Cerebellar nuclear complex (tissue), 1 donor: ENCODE results near the gene AP1M2.
"Not testable (repeated sequence)": the region's sequence is repeated elsewhere in the genome, so short reads cannot be mapped to it uniquely, and the experiment has no call there.

Experiments
- DNase-seq, 2 experiments: peaks; one replicate each; lab custom pipeline; 2025; lab: John Stamatoyannopoulos, UW

The AP1M2 gene

DNA sequence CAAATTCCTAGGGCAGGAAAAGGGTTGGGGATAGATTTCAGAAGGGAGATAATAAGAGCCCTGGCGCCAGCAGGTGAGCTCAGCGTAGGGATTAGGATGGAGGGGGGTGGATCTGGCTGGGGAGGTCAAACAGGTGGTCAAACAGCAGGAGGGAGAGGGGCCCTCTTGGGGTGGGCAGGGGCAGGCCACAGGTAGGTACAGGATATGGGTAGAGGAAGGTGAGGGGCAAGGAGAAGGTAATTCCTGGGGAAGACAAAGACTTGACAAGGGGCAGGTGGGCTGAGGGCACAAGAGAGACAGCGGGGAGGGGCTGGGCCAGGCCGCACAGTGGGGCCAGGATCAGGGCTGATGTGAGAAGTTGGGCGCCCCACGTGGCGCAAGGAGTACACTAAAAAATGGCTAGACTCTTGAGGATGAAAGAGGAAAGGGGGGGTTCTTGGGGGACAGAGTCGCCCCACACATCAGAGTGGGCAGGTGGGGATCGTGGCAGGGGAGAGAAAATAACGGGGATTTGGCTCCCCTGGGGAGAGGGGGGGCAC, 22.0 kb downstream of the AP1M2 start:
- DNase-seq, result no peak

DNA sequence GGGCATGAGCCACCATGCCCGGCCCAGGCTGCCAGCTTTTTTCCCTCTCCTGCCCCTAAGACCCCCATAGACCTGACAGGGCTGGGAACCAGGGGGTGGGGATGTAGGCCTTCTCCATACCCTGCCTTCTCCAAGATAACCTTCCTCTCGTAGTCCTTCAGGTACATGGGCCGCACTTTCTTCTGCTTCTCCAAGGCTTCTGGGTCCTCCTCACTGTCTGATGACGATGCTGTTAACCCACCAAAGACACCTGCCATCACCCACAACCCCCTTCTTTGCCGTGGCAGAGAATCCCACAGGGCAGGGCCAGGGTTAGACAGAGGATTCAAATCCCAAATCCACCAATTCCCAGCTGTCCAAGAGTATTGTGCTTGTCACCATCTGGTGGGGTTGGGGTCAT, 24.5 kb downstream of the AP1M2 start:
- no peak for DNase-seq

DNA sequence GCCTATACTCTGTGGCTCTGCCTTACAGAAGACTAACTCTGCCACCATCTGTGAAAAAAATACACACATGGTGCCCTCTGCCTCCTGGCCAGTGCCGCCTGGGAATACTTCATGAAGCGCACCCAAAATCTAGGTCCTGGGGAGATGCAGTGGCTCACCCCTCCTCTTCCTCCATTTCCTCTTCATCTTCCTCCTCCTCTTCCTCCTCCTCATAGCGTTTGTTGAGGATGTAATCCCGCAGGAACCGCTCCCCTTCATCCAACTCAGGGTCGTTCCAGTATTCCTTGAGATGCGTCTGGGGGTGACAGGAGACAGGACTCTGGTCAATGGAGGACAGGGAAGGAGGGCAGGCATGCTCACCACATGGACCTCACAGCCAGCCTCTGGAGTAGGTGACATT, 27.0 kb downstream of the AP1M2 start:
- no peak for DNase-seq

DNA sequence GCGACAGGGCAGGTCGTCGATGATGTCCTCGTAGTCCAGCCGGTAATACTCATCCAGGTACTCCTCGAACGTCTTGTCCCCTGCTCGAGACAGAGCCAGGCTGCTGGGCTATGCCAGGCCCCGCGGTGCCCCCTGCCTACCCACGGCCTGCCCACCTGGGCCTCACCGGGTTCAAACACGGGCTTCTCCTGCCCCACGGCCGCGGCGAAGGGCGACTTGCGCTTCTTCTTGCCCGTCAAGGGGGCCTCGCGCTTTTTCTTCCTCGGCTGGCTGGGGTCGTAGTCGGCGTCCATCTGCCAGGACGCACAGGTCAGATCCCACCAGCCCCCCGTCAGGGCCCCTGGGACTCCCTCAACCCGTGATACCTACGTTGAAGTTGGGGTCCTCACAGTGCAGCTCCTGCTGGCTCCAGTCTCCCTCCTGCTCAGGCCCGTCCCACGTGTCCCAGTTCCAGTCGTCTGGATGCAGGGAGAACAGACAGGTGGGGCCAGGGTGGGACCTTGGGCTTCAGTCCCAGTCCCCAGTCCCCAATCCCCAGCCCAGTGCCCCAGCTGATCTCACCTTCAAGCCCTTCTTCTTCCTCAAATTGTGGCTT, 29.4 kb downstream of the AP1M2 start:
- no peak for DNase-seq

DNA sequence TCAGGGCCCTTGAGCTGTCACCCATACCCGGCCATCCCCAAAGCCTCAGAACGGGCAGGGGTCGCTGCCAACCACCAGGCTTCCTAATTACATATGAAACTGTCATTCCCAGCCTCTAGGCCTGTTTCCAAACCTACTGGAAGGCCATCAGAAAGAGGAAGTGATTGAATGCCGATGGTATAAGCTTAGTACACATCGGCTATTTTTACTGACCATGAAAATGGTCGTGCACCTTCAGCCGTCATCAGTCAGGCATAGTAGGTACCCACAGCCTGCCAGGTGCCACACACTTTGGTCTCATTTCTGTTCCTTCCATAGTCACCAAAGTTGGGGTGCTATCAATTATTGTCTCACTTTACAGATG, 31.5 kb downstream of the AP1M2 start:
- DNase-seq, result no peak

DNA sequence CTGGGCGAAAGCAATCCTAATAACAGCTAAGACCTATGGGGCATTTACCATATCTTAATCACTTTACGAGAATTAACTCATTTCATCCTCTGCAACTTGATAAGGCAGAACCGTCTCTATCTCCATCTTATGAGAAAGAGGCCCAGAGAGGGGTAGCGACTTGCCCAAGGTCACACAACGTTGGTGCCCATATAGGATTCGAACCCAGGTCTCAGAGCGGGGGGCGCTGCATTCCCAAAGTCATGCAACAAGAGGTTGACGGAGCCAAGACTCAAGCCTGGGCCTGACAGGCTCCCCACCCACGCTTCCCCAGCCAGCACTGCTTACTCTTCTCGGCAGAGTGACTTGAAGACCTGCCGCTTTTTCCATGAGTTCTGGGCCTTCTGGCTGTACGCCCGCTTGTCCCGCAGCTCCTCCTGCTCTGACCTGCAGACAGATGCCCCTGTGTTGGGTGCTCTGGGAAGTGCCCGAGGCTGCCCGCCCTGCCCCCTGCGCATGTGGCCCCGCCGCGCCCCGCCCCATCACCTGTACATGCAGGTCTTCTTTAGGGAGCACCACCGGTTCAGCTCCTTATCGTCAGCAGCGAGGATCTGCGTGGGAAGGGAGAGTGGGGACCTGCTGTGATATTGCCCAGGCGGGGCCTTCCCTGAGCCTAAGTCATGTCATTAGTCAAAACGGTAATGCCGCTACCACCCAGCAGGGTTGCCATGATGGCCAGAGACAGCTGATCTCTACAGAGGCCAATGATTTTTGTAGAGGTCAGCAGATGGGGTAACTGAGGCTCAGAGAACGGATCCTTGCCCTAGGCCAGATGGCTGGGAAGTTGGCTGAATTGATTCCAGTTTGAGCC, 32.1 kb downstream of the AP1M2 start:
- DNase-seq, result no peak

DNA sequence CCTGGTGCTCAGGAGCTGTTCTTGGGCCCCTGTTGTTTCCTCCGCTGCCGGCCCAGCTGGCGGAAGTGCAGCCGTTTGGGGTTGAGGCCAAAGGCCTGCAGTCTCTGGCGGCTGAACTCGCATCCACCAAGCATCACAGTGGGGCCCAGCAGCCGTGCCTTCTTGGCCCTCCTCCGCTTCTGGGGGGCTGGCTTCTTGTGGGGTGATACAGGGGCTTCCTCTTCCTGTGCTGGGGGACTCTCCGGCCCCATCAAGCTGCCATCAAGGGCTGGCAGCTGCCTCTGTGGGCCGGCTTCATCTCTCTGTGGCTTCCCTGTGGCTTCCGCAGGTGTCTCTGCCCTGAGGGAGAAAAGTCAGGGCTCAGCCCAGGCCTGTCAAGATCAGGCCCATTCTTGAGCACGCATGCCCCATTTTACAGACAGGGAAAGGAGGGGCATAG, 33.1 kb downstream of the AP1M2 start:
- DNase-seq, result no peak

DNA sequence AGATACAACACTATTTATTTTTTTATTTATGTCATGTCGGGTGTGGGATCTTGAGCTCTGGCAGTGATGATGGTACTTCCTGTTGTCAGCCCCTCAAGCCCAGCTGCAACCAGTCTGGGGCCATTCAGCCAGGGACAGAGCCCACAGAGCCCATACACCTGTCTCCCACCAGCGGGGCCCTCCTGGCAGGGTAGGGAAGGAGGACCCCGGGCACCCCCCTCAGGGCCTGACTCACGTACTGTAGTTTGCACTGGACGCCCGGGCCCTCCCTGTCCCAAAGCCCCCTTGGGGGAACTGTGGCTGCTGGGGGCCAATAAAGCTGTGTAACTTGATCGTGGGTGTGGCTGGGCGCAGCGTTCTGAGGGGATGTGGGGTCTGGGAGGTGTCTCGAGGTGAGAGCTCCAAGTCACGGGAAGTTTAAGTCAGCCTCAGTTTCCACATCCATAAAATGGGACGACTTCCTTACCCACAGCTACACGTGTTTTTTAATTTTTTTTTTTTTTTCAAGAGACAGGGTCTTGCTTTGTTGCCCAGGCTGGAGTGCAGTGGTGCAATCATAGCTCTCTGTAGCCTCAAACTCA, 33.9 kb downstream of the AP1M2 start:
- no peak for DNase-seq

DNA sequence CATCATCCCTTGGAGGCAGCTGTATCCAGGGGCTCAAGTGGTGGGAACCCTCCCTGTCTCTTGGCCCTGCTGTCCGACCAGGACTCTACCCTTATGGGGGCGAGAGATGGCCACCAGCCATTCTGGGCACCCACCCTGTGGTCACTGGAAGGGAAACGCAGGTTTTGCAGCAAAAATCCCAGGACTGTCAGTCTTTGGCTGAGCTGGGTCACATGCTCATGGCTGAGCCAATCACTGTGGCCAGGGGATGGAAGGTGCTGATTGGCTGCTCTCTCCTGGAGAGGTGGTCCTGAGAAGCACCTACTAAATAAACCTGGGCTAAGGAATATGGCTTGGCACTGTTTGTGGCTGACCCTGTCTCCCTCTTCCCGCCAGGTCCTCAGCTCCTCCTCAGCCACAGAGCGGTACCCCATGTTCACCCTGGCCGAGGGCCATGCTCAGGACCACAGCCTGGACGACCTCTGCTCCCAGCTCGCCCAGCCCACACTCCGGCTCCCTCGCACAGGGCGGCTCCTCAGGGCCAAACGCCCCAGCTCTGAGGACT, 34.5 kb downstream of the AP1M2 start:
- no peak for DNase-seq

DNA sequence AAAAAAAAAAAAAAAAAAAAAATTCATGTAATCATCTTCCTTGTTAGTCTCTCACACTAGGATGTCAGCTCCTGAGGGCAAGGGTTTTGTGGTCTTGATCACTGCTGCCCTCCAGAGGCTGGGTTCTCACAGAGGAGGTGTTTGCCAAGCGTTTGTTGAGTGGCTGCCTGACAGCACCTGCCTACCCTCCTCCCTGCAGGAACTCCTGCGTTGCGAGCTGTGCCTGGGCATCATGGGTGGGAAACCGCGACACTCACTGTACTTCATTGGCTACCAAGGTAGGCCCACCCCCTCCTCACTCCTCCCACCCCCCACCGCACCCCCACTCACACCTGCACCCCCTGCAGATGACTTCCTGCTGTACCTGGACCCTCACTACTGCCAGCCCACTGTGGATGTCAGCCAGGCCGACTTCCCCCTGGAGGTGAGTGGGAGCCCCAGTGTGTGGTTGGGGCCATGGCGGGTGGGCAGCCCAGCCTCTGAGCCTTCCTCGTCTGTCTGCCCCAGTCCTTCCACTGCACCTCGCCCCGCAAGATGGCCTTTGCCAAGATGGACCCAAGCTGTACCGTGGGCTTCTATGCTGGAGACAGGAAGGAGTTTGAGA, 35.3 kb downstream of the AP1M2 start:
- no peak for DNase-seq

DNA sequence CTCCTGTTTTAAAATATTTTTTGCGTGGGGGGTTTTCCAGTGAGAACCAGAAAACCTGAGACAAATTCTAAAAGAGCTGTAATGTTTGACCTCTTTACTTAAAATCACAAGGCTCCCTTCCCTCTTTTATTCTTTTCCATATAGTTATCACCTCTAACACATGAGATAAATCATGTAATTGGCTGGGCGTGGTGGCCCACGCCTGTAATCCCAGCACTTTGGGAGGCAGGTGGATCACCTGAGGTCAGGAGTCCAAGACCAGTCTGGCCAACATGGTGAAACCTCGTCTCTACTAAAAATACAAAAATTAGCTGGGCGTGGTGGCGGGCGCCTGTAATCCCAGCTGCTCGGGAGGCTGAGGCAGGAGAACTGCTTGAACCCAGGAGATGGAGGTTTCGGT, 36.1 kb downstream of the AP1M2 start:
- not testable (repeated sequence) for DNase-seq

DNA sequence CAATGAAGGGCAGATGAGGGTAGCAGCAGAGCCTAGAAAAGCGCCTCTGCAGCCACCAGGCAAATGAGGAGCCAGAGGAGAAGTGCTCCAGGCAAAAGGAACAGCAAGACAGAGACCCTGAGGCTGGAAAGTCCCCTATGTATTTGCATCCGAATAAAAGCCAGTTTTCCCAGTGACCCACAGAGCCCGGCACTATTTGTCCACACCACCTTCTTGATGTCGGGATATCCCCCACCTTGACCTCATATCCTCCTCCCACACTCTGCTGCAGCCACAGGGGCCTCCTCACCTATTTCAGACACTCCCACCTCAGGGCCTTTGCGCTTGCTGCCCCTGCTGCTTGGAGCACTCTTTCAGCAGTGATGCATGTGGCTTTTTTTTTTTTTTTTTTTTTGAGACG, 36.8 kb downstream of the AP1M2 start:
- no peak for DNase-seq

DNA sequence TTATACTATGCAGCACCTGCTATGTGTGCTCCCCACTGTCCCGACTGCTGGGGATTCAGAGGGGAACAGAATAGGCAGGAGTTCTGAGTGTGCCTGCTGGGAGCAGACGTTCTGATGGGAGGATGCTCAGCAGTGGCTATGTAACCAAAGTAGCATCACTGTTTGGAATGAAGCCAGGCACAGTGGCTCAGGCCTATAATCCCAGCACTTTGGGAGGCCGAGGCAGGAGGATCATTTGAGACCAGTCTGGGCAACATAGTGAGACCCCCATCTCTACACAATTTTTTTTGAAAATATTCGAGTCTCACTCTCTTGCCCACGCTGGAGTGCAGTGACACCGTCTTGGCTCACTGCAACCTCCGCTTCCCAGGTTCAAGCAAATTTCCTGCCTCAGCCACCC, 37.4 kb downstream of the AP1M2 start:
- no peak for DNase-seq

DNA sequence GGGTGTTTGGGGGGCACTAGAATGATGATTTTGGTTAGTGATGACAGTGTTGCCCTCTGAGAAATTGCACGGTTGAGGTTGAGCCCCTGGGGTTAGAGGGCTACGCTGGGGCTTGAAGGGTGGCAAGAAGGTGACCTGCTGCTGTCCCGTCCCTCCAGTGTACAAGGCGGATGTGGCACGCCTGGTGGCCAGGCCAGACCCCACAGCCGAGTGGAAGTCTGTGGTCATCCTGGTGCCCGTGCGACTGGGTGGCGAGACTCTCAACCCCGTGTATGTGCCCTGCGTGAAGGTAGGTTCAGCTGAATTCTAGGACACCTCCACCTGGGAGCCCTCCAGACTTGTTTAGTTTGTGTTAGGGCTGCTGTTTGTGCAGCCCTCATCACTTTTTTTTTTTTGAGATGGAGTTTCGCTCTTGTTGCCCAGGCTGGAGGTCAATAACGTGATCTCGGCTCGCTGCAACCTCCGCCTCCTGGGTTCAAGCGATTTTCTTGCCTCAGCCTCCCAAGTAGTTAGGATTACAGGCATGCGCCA, 38.3 kb downstream of the AP1M2 start:
- no peak for DNase-seq

DNA sequence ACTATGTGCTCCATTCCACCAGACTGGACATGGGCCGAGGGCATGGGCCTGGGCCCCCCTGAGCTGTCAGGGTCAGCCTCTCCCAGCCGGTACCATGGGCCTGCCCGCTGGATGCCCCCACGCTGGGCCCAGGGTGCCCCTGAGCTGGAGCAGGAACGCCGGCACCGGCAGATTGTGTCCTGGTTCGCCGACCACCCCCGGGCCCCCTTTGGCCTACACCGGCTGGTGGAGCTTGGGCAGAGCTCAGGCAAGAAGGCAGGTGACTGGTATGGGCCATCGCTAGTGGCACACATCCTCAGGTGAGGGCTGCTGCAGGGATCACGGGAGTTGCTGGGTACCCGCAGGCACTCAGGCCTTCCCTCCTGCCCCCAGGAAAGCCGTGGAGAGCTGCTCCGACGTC, 40.3 kb downstream of the AP1M2 start:
- DNase-seq, result no peak

DNA sequence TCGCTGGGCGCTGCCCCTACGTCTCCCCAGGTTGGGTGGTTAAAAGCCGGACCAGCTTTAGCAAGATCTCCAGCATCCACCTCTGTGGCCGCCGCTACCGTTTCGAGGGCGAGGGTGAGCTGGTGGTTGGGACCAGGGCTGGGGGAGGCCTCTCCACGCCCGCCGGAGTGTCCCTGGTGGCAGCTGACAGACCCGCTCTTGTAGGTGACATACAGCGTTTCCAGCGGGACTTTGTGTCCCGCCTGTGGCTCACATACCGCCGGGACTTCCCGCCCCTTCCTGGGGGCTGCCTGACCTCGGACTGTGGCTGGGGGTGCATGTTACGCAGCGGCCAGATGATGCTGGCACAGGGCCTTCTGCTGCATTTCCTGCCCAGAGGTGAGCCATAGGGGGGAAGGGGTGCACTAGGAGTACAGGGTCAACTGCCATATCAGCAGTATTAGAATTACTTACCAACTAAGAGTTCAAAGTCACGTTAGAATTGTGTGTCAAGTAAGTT, 42.3 kb downstream of the AP1M2 start:
- no peak for DNase-seq

DNA sequence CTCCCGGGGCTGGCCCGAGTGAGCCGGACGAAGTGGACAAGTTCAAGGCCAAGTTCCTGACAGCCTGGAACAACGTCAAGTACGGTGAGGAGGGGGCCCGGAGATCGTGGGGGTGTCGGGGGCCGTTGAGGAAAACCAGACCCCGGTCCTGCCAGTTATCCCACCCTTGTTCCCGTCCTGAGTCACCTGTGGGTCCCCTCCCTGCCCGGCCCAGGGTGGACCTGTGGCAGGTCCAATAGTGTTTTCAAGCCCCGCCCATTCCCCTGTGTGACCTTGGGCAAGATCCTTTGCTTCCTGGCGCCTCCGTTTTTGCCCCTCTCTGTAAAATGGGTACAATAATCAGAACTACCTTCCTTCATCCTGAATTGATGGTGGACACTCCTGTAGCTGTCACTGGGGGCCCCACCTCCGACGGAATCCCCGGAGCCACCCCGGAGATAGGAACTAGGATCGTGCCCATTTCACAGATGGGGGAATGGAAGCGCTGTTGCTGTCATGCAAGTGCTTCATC, 42.8 kb downstream of the AP1M2 start:
- no peak for DNase-seq

DNA sequence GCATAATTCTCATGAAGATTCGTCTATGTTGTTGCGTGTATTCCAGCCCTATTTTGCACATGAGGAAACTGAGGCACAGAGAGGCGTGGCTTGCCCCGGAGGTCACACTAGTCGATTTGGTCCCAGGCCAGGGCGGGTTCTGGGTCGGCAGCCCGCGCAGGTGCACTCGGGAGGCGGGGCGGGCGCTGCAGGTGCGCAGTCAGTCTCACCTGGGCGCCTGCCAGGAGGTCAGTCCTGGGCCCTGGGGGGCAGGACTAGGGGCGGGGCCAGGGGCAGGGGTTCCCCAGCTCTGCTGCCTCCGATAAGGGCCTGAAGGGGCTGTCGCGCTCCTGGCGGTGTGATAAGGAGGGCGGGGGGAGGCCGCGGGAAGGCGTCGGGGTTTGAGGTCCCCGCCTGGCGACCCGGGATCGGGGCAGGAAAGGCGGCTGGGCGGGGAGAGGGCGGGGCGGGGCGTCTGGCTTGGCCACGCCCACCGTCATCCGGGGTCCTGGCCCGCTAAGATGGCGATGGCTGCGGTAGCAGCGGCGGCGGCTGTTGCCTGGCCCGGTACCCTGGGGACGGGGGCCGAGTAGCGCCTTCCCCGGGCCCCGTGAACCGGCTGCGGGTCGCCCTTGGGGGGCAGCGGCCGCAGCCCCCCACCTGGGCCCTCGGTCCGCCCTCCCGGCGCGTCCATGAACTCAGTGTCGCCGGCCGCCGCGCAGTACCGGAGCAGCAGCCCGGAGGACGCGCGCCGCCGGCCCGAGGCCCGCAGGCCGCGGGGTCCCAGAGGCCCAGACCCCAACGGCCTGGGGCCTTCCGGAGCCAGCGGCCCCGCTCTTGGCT, 43.5 kb downstream of the AP1M2 start, which contains the start of gene ATG4D:
Gene ATG4D (plus strand): TSS at position 485 of the 822 bp plus-strand sequence. CDS start 187 bp downstream, at position 672.
- DNase-seq, result peak in 1 of 2 experiments; percentile 3

DNA sequence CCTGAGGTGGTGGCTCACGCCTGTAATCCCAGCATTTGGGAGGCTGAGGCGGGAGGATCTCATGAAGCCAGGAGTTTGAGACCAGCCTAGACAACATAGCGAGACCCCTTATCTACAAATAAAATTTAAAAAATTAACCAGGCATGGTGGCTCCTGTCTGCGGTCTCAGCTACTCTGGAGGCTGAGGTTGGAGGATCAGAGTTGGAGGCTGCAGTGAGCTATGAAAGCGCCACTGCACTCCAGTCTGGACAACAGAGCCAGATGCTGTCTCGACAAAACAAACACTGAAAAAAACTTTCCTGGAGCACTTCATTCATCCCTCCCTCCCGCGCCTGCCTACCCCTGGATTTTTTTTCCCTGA, 44.1 kb downstream of the AP1M2 start:
- DNase-seq, result no peak

DNA sequence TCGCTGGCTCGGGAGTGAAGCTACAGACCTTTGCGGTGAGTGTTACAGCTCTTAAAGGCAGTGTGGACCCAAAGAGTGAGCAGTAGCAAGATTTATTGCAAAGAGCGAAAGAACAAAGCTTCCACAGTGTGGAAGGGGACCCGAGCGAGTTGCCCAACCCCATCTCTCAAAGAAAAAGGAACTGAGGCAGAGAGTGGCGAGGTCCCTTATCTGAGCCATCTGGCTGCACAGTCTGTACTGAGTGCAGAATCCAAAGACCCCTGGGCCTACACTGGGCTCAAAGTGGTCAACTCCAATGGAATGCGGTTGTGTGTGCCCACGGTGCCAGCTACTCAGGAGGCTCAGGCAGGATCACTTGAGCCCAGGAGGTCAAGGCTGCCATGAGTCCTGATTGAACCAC, 48.1 kb downstream of the AP1M2 start:
- not testable (repeated sequence) for DNase-seq
